DND-41 (cell line): Measurements from ENCODE around the gene PROSER3.
"Not testable (repeated sequence)": the region's sequence is repeated elsewhere in the genome, so short reads cannot be mapped to it uniquely, and the experiment has no call there.

ENCODE experiments used
- ATAC-seq: fragments of 200-7000 bp; cut with Tn5 transposase; 3 replicates; pipeline ENCODE4 v1.9.1; 2021; ENCODE audit warnings: low read depth; ENCODE audit not compliant: insufficient read depth
- DNase-seq: peaks from one replicate; pipeline ENCODE4 v3.0.0-alpha.2; 2020
- H2AFZ ChIP-seq: 2 replicates; pipeline ENCODE4 v1.6.0; 2012; ENCODE audit warnings: low read depth, low read length
- H3K27ac ChIP-seq: 2 replicates; pipeline ENCODE4 v1.5.1; 2012; ENCODE audit warnings: low read length, inconsistent platforms
- H3K27me3 ChIP-seq: fragments of 200-600 bp; sonication (generic); 2 replicates; pipeline ENCODE4 v1.6.0; 2012; ENCODE audit warnings: low read length, mild to moderate bottlenecking, inconsistent platforms; ENCODE audit not compliant: insufficient read depth, poor library complexity
- H3K36me3 ChIP-seq: 2 replicates; pipeline ENCODE4 v1.5.1; 2012; ENCODE audit warnings: low read length, inconsistent platforms; ENCODE audit not compliant: insufficient read depth
- H3K4me1 ChIP-seq: 2 replicates; pipeline ENCODE4 v1.5.1; 2012; ENCODE audit warnings: mild to moderate bottlenecking, low read length; ENCODE audit not compliant: insufficient read depth
- H3K4me2 ChIP-seq: 2 replicates; pipeline ENCODE4 v1.6.0; 2012; ENCODE audit warnings: mild to moderate bottlenecking, moderate library complexity, low read length, inconsistent platforms; ENCODE audit not compliant: insufficient read depth
- H3K4me3 ChIP-seq, 2 experiments: fragments of 200-600 bp in 1 of 2; shearing (Covaris generic) in 1 of 2; 2 replicates each; pipeline ENCODE4 v1.5.1; 2012 to 2016; ENCODE audit warnings: inconsistent platforms in 2 of 2, low read length in 2 of 2, mild to moderate bottlenecking in 2 of 2, low read depth in 1 of 2, moderate library complexity in 1 of 2
- H3K79me2 ChIP-seq: 2 replicates; pipeline ENCODE4 v1.6.0; 2012; ENCODE audit warnings: low read length, inconsistent platforms; ENCODE audit not compliant: insufficient read depth
- H3K9ac ChIP-seq: 2 replicates; pipeline ENCODE4 v1.6.0; 2012; ENCODE audit warnings: low read depth, mild to moderate bottlenecking, inconsistent platforms, low read length, moderate library complexity
- H3K9me3 ChIP-seq: 2 replicates; pipeline ENCODE4 v1.5.1; 2012; ENCODE audit warnings: low read length, moderate library complexity, mild to moderate bottlenecking, inconsistent platforms; ENCODE audit not compliant: insufficient read depth, severe bottlenecking
- H4K20me1 ChIP-seq: 2 replicates; pipeline ENCODE4 v1.6.0; 2012; ENCODE audit warnings: low read length; ENCODE audit not compliant: insufficient read depth
- EZH2 ChIP-seq: IDR thresholded peaks from 3 replicates; pipeline ENCODE4 v1.6.1; 2012; ENCODE audit warnings: borderline replicate concordance, low read depth, mild to moderate bottlenecking, moderate library complexity, low read length, inconsistent platforms; ENCODE audit not compliant: severe bottlenecking
- TF ChIP-seq, protein P1 (sequence below): IDR thresholded peaks from 2 replicates; pipeline ENCODE4 v1.5.1; 2012; ENCODE audit warnings: borderline replicate concordance, low read length, moderate library complexity, mild to moderate bottlenecking; ENCODE audit not compliant: poor library complexity, severe bottlenecking; ENCODE audit errors: extremely low read depth

PROSER3 gene

GRCh38 chr19:35793381-35794165 lies 35.6 kb downstream of the PROSER3 start:
- peaks cover 4% of the 10 kb centered on the region for H4K20me1 ChIP-seq
- H3K9me3 ChIP-seq, result no peaks in the 10 kb centered on the region
- no peaks in the 10 kb centered on the region for H3K4me1 ChIP-seq
- no peaks in the 10 kb centered on the region for H3K79me2 ChIP-seq
- no peak overlapping the region for H2AFZ ChIP-seq
- ATAC-seq, result no peak
- no peak for DNase-seq
- H3K36me3 ChIP-seq, result no peaks in the 10 kb centered on the region
- no peak overlapping the region for H3K4me2 ChIP-seq
- no peak overlapping the region for H3K27ac ChIP-seq
- H3K4me3 ChIP-seq, result no peak overlapping the region
- H3K9ac ChIP-seq, result no peak overlapping the region
- H3K27me3 ChIP-seq, result no peaks in the 10 kb centered on the region
- TF ChIP-seq, protein P1, sequence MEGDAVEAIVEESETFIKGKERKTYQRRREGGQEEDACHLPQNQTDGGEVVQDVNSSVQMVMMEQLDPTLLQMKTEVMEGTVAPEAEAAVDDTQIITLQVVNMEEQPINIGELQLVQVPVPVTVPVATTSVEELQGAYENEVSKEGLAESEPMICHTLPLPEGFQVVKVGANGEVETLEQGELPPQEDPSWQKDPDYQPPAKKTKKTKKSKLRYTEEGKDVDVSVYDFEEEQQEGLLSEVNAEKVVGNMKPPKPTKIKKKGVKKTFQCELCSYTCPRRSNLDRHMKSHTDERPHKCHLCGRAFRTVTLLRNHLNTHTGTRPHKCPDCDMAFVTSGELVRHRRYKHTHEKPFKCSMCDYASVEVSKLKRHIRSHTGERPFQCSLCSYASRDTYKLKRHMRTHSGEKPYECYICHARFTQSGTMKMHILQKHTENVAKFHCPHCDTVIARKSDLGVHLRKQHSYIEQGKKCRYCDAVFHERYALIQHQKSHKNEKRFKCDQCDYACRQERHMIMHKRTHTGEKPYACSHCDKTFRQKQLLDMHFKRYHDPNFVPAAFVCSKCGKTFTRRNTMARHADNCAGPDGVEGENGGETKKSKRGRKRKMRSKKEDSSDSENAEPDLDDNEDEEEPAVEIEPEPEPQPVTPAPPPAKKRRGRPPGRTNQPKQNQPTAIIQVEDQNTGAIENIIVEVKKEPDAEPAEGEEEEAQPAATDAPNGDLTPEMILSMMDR, result no peak
- TF ChIP-seq EZH2, result no peak

DNA sequence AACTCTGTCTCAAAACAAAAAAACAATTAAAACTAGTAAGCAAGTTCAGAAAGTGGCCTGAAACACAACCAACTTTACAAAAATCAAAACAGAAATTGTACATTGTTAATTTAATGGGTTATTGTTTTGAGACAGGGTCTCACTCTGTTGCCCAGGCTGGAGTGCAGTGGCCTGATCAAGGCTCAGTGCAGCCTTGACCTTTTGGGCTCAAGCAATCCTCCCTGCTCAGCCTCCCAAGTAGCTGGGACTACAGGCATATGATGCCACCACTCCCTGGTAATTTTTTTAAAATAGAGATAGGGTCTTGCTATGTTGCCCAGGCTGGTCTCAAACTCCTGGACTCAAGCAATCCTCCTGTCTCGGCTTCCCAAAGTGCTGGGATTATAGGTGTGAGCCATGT lies 37.6 kb downstream of the PROSER3 start:
- not testable (repeated sequence) for H3K9ac ChIP-seq, H3K27ac ChIP-seq

DNA sequence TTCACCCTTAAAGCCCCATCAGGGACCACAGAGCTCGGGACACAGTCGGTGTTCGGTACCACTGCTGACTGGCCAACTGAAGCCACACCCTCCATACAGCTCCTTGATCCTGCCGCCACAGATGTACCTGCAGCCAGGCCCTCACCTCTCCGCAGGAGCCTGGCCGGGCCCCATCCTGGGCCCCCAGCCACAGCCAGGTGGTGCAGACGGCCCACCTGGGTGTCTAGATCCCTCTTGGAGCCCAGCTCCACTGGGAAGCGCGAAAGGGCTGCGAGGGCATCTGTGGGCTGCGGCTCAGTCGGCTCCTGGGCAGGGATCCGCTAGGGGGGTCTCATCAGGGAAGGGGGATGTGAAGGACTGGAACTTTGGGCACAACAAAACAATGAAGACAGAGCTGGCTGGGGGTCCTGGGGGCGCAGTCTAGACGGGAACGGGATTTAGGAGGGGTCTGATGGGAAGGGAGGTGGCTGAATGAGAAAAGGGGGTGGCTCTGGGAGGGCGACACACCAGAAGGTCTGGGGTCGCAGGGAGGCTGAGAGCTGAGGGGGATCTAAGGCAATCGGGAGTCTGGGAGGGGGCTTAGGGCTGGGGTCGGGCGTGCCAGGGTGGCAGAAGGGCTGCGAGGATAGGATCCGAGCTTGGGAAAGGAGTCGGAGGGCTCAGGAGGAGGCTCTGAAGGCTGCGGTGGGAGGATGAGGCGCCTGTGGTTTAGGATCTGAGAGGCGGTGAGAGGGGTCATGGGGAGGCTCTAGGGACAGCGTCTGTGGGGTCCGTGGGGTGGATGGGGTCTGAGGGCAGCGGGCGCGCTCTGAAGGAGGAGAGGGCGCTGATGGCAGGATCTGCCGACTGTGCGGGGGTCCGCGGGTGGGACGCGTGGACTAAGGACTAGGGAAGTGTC lies 38.9 kb downstream of the PROSER3 start:
- no peak overlapping the region for H3K4me2 ChIP-seq
- H3K4me1 ChIP-seq, result no peaks in the 10 kb centered on the region
- no peaks in the 10 kb centered on the region for H3K36me3 ChIP-seq
- no peak for DNase-seq
- H3K27me3 ChIP-seq, result no peaks in the 10 kb centered on the region
- H2AFZ ChIP-seq, result no peak overlapping the region
- H3K27ac ChIP-seq, result no peak overlapping the region
- H4K20me1 ChIP-seq, result no peaks in the 10 kb centered on the region; the same call in 1 of the 2 replicates
- no peaks in the 10 kb centered on the region for H3K79me2 ChIP-seq
- H3K9ac ChIP-seq, result no peak overlapping the region
- no peak overlapping the region for H3K4me3 ChIP-seq
- H3K9me3 ChIP-seq, result no peaks in the 10 kb centered on the region
- TF ChIP-seq, protein P1, result no peak
- no peak for TF ChIP-seq EZH2
- no peak for ATAC-seq

More for the DNA sequence above, 37.6 kb downstream of the PROSER3 start:
- not testable (repeated sequence) for H3K4me3 ChIP-seq, H2AFZ ChIP-seq, H3K79me2 ChIP-seq, H3K4me2 ChIP-seq, DNase-seq, H3K9me3 ChIP-seq, H3K4me1 ChIP-seq, H3K36me3 ChIP-seq, H4K20me1 ChIP-seq, ATAC-seq, H3K27me3 ChIP-seq

GRCh38 chr19:35797663-35798062 lies 39.7 kb downstream of the PROSER3 start:
- DNase-seq (no peak), ATAC-seq (no peak)
- Histone ChIP-seq H4K20me1 (no peaks in the 10 kb centered on the region), H2AFZ (no peak overlapping the region), H3K4me2 (no peak overlapping the region), H3K36me3 (no peaks in the 10 kb centered on the region), H3K27ac (no peak overlapping the region), H3K4me3 (no peak overlapping the region), H3K9me3 (no peaks in the 10 kb centered on the region), H3K4me1 (no peaks in the 10 kb centered on the region), H3K27me3 (no peaks in the 10 kb centered on the region), H3K79me2 (no peaks in the 10 kb centered on the region), H3K9ac (no peak overlapping the region)
- no peak for TF ChIP-seq EZH2
- TF ChIP-seq, protein P1, result no peak
